HCT116 (cell line): Measurements from ENCODE around the gene G3BP2. TPM values are rescaled to one million over a fixed set of nuclear protein-coding genes. Genes with fewer than 3 reads are reported as not detected.

Source experiments
- ATAC-seq: fragments of 200-7000 bp; cut with Tn5 transposase; 2 replicates; pipeline ENCODE4 v1.9.1; 2020; ENCODE audit warnings: mild to moderate bottlenecking, moderate library complexity
- BruUV-seq: library from RNA; stranded (reverse); fragments of 400-500 nt; replicated peaks from 2 replicates; lab custom pipeline; 2021; lab: Mats Ljungman, UMichigan
- CTCF ChIA-PET: fragments of 300-600 bp; sonication (Branson Sonifier 250); formaldehyde crosslinking; loops from one replicate; lab custom pipeline; 2021; ENCODE audit warnings: antibody characterized with exemption; lab: Charles Lee
- POLR2A ChIA-PET: fragments of 300-600, 350-600 bp; sonication (Branson Sonifier 250); formaldehyde crosslinking; loops from one replicate; lab custom pipeline; 2021; ENCODE audit warnings: antibody characterized with exemption; lab: Charles Lee
- RAD21 ChIA-PET, 2 experiments: fragments of 300-600 bp; sonication (Branson Sonifier 250); formaldehyde crosslinking; loops; one replicate each; lab custom pipeline; 2023; ENCODE audit warnings: low total read pairs in 2 of 2; ENCODE audit not compliant: uncharacterized antibody in 2 of 2, unreplicated experiment in 2 of 2, low non-redundant PET in 1 of 2; lab: Charles Lee
- DNase-seq: peaks from one replicate; pipeline ENCODE4 v3.0.0-alpha.2; 2010; ENCODE audit warnings: low read depth, low spot score
- H2AFZ ChIP-seq: fragments of 200-600 bp; shearing (Covaris generic), sonication (generic); 2 replicates; pipeline ENCODE4 v1.6.1; 2017; ENCODE audit warnings: low read depth, mixed run types, mixed read lengths, antibody characterized with exemption, low read length; ENCODE audit not compliant: poor library complexity, severe bottlenecking
- H3K27ac ChIP-seq: 2 replicates; pipeline ENCODE4 v1.5.1; 2012; ENCODE audit warnings: low read depth, low read length
- H3K27me3 ChIP-seq: fragments of 200-600 bp; sonication (generic); 2 replicates; pipeline ENCODE4 v1.6.1; 2016; ENCODE audit warnings: mixed run types, low read length, mixed read lengths; ENCODE audit not compliant: insufficient read depth
- H3K36me3 ChIP-seq, 2 experiments: fragments of 200-500 bp in 1 of 2; fragments of 200-600 bp in 1 of 2; sonication (Bioruptor generic) in 1 of 2; sonication (generic) in 1 of 2; 2 replicates each; pipeline versions ENCODE4 v1.5.1 to v1.6.1; 2014 to 2016; ENCODE audit warnings: low read length in 2 of 2, inconsistent platforms in 1 of 2, mixed read lengths in 1 of 2, mixed run types in 1 of 2; ENCODE audit not compliant: insufficient read depth in 2 of 2, control insufficient read depth in 1 of 2
- H3K4me1 ChIP-seq, 2 experiments: fragments of 200-600 bp in 1 of 2; sonication (generic) in 1 of 2; 2 replicates each; pipeline versions ENCODE4 v1.5.1 to v1.6.1; 2012 to 2017; ENCODE audit warnings: low read length in 2 of 2, inconsistent platforms in 1 of 2, mild to moderate bottlenecking in 1 of 2, mixed read lengths in 1 of 2, mixed run types in 1 of 2, moderate library complexity in 1 of 2; ENCODE audit not compliant: insufficient read depth in 2 of 2, control insufficient read depth in 1 of 2
- H3K4me2 ChIP-seq: fragments of 200-600 bp; sonication (generic); 2 replicates; pipeline ENCODE4 v1.6.1; 2017; ENCODE audit warnings: mixed run types, low read length, mixed read lengths
- H3K4me3 ChIP-seq, 2 experiments: fragments of 200-600 bp in 1 of 2; sonication (generic) in 1 of 2; replicated peaks in 1 of 2; 2 replicates each; pipeline ENCODE4 v1.5.1; 2011 to 2016; ENCODE audit warnings: low read length in 2 of 2, control low read depth in 1 of 2, low read depth in 1 of 2, mild to moderate bottlenecking in 1 of 2, mixed read lengths in 1 of 2, mixed run types in 1 of 2
- H3K79me2 ChIP-seq: fragments of 200-600 bp; sonication (generic); 2 replicates; pipeline ENCODE4 v1.6.1; 2017; ENCODE audit warnings: mild to moderate bottlenecking, mixed run types, low read length, moderate library complexity, mixed read lengths; ENCODE audit not compliant: insufficient read depth
- H3K9ac ChIP-seq: fragments of 200-600 bp; sonication (generic); 2 replicates; pipeline ENCODE4 v1.6.1; 2016; ENCODE audit warnings: low read length, mixed read lengths
- H3K9me2 ChIP-seq: fragments of 200-600 bp; sonication (generic), shearing (Covaris generic); 2 replicates; pipeline ENCODE4 v1.6.1; 2017; ENCODE audit warnings: mixed run types, mild to moderate bottlenecking, moderate library complexity; ENCODE audit not compliant: insufficient read depth
- H3K9me3 ChIP-seq, 2 experiments: fragments of 200-500 bp in 1 of 2; fragments of 200-600 bp in 1 of 2; sonication (Bioruptor generic) in 1 of 2; sonication (generic) in 1 of 2; 2 replicates each; pipeline ENCODE4 v1.6.1; 2014 to 2017; ENCODE audit warnings: low read length in 2 of 2, mixed read lengths in 2 of 2, inconsistent platforms in 1 of 2, low read depth in 1 of 2, mild to moderate bottlenecking in 1 of 2, mixed run types in 1 of 2, moderate library complexity in 1 of 2; ENCODE audit not compliant: control insufficient read depth in 1 of 2, insufficient read depth in 1 of 2
- H4K20me1 ChIP-seq: fragments of 200-600 bp; sonication (generic), shearing (Covaris generic); 2 replicates; pipeline ENCODE4 v1.6.1; 2017; ENCODE audit warnings: mixed run types, mild to moderate bottlenecking, moderate library complexity; ENCODE audit not compliant: insufficient read depth
- CBX3 ChIP-seq: IDR thresholded peaks from 2 replicates; pipeline ENCODE4 v1.6.1; 2012; ENCODE audit warnings: low read depth
- CEBPB ChIP-seq: IDR thresholded peaks from 2 replicates; pipeline ENCODE4 v1.6.1; 2012; ENCODE audit warnings: low read depth
- CTCF ChIP-seq, 3 experiments: fragments of 200-600 bp in 1 of 3; sonication (generic) in 1 of 3; IDR thresholded peaks in 2 of 3; conservative IDR thresholded peaks in 1 of 3; 2 replicates each; pipeline ENCODE4 v1.5.1; 2012 to 2017; ENCODE audit warnings: low read depth in 2 of 3, low read length in 2 of 3, antibody characterized with exemption in 1 of 3, borderline replicate concordance in 1 of 3, control low read depth in 1 of 3, mild to moderate bottlenecking in 1 of 3, mixed read lengths in 1 of 3, mixed run types in 1 of 3, moderate library complexity in 1 of 3; ENCODE audit not compliant: insufficient read depth in 1 of 3
- ELF1 ChIP-seq: IDR thresholded peaks from 2 replicates; pipeline ENCODE4 v1.6.1; 2012; ENCODE audit warnings: low read depth, borderline replicate concordance
- EZH2phosphoT487 ChIP-seq: fragments of 200-600 bp; IDR thresholded peaks from 2 replicates; pipeline ENCODE4 v1.6.1; 2018; ENCODE audit warnings: antibody characterized with exemption, borderline replicate concordance
- FOSL1 ChIP-seq: IDR thresholded peaks from 2 replicates; pipeline ENCODE4 v1.6.1; 2012; ENCODE audit warnings: low read depth
- JUND ChIP-seq: IDR thresholded peaks from 2 replicates; pipeline ENCODE4 v1.6.1; 2012
- MAX ChIP-seq: IDR thresholded peaks from 2 replicates; pipeline ENCODE4 v1.6.1; 2012
- POLR2AphosphoS5 ChIP-seq: IDR thresholded peaks from 2 replicates; pipeline ENCODE4 v1.6.1; 2011; ENCODE audit warnings: mild to moderate bottlenecking, low read depth, low read length, moderate library complexity
- TCF7L2 ChIP-seq: IDR thresholded peaks from 2 replicates; pipeline ENCODE4 v1.7.0; 2011; ENCODE audit warnings: borderline replicate concordance, inconsistent platforms; ENCODE audit not compliant: insufficient read depth, insufficient read length; ENCODE audit errors: extremely low read depth
- YY1 ChIP-seq: IDR thresholded peaks from 2 replicates; pipeline ENCODE4 v1.6.1; 2011; ENCODE audit warnings: low read length, low read depth, moderate library complexity, mild to moderate bottlenecking; ENCODE audit not compliant: insufficient replicate concordance; ENCODE audit errors: extremely low read depth
- ZBTB33 ChIP-seq: IDR thresholded peaks from 2 replicates; pipeline ENCODE4 v1.6.1; 2011; ENCODE audit warnings: mild to moderate bottlenecking, low read length, moderate library complexity; ENCODE audit not compliant: insufficient replicate concordance; ENCODE audit errors: extremely low read depth
- ZFX ChIP-seq: fragments of 450-650 bp; IDR thresholded peaks from 2 replicates; pipeline ENCODE4 v1.6.1; 2017
- ZNF274 ChIP-seq: fragments of 200-500 bp; sonication (Bioruptor generic); IDR thresholded peaks from 2 replicates; pipeline ENCODE4 v1.6.1; 2014; ENCODE audit warnings: mild to moderate bottlenecking, low read depth, low read length, inconsistent platforms
- intact Hi-C: fragments of 100-400 bp; cut with micrococcal nuclease; formaldehyde crosslinking; loops from 2 replicates; pipeline ENCODE4 v1.10.0; 2022
- total RNA-seq: library from RNA; stranded (reverse); gene quantifications from one replicate; pipeline ENCODE4 v1.2.1, GENCODE V29; 2021; ENCODE audit not compliant: unreplicated experiment

Gene G3BP2
- total RNA-seq, 1 experiment from 2014 or later: 153 TPM

GRCh38 chr4:75678965-75679364 is 5.8 kb upstream of the G3BP2 start:
- TF ChIP-seq CEBPB (no peak), ZBTB33 (no peak), FOSL1 (no peak), ELF1 (no peak), CBX3 (no peak), TCF7L2 (no peak)
- TF ChIP-seq, all 23 proteins: peak for 0
- Histone ChIP-seq H3K9me3 (no peaks in the 10 kb centered on the region), H3K4me3 (no peak overlapping the region), H3K9ac (no peak overlapping the region), H2AFZ (no peak overlapping the region), H3K27me3 (no peaks in the 10 kb centered on the region), H3K27ac (no peak overlapping the region), H3K9me2 (no peaks in the 10 kb centered on the region), H3K4me2 (no peak overlapping the region), H3K79me2 (peaks cover 4% of the 10 kb centered on the region), H3K36me3 (no peaks in the 10 kb centered on the region), H4K20me1 (no peaks in the 10 kb centered on the region), H3K4me1 (peaks cover 4 to 5% of the 10 kb centered on the region in 2 experiments; a peak in 3 of 4 replicates)
- intact Hi-C loops: no loop called here
- ATAC-seq (no peak), DNase-seq (no peak)
- no TSS peak for BruUV-seq
- ChIA-PET RAD21 (no interaction called here), POLR2A (no interaction called here), CTCF (no interaction called here)

- H3K27ac ChIP-seq: no peak overlapping the region
- peaks cover 4% of the 10 kb centered on the region for H3K79me2 ChIP-seq
- H4K20me1 ChIP-seq: no peaks in the 10 kb centered on the region
- DNase-seq: no peak
- no peak overlapping the region for H3K4me3 ChIP-seq
- no peak overlapping the region for H3K4me2 ChIP-seq
- H3K36me3 ChIP-seq: no peaks in the 10 kb centered on the region
- TF ChIP-seq JUND (no peak), MAX (no peak), ZFX (no peak), EZH2phosphoT487 (no peak), CTCF (IDR thresholded peaks at IDR 0.05 in 2 of 3, conservative IDR thresholded peaks at IDR 0.05 in 1 of 3; ENCODE audit: borderline replicate concordance in 1 of 3, insufficient read depth in 1 of 3, low read depth in 2 of 3, low read length in 2 of 3) (no peak), ELF1 (no peak), POLR2AphosphoS5 (no peak), YY1 (no peak), ZNF274 (no peak), ZBTB33 (no peak)
- H3K9me3 ChIP-seq: no peaks in the 10 kb centered on the region
- intact Hi-C loops: no loop called here
- no peaks in the 10 kb centered on the region for H3K9me2 ChIP-seq
- no peaks in the 10 kb centered on the region for H3K27me3 ChIP-seq
- H3K4me1 ChIP-seq: peaks cover 4 to 10% of the 10 kb centered on the region in 2 experiments; a peak in 3 of 4 replicates
- CTCF ChIA-PET: no interaction called here
- POLR2A ChIA-PET: no interaction called here
- ATAC-seq: no peak
- RAD21 ChIA-PET: no interaction called here
- no peak overlapping the region for H3K9ac ChIP-seq
- H2AFZ ChIP-seq: no peak overlapping the region
- no TSS peak for BruUV-seq
Measured at GRCh38 chr4:75678473-75678872, 5.3 kb upstream of the G3BP2 start.
